Measurements from ENCODE around the gene DYRK3.
"Not testable (repeated sequence)": the region's sequence is repeated elsewhere in the genome, so short reads cannot be mapped to it uniquely, and the experiment has no call there.

Gene DYRK3

GRCh38 chr1:206635080-206635977, at the start of gene DYRK3:
Gene DYRK3, plus strand, starts transcription at chr1:206635536. Its CDS starts 168 bp downstream, at chr1:206635704.
- DNase-seq (ENCODE audit: low spot score), result peak; percentile 90

GRCh38 chr1:206586501-206587445, 48.6 kb upstream of the DYRK3 start:
- no peak for DNase-seq (ENCODE audit: low spot score)

GRCh38 chr1:206587904-206588303, 47.4 kb upstream of the DYRK3 start:
- DNase-seq (ENCODE audit: low spot score), result no peak

- no peak for DNase-seq (ENCODE audit: low spot score)
Observed at GRCh38 chr1:206588492-206588891, 46.8 kb upstream of the DYRK3 start.

- DNase-seq (ENCODE audit: low spot score), result peak; percentile 95
Observed at GRCh38 chr1:206589206-206589605, 46.1 kb upstream of the DYRK3 start.

DNA sequence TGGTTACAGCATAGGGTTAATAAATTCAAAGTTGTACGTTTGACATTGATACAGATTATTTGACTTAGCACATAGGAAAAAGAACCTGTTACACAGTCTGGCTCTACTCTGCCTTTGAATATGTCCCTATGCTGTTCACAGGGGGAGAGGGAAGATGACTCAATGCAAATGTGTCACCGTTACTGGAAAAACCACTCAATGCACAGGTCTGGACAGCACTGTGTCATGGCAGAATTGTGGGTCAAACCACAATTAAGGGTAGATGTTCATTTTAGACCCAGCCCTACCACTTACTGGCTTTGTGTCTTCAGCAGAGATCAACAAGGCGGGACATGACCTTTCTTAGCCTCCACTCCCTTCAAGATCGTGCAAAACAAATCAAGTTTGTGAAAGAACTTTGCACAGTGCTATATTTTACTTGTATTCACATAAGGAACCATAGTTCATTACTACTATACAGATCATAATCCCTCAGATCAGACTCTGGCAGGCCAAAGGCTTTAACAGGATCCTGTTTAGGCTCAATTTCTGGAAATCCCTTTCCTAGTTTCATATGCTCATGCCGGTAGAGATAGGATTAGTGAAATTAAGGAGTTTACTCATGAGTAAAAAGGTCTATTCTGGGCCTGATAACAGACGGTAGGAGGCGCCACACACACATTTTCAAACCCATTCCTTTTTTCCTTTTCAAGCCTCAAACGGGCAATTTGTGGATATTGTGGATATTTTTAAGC, 45.1 kb upstream of the DYRK3 start:
- peak; percentile 73 for DNase-seq (ENCODE audit: low spot score)

- DNase-seq (ENCODE audit: low spot score), result no peak
Observed at GRCh38 chr1:206591226-206591625, 44.1 kb upstream of the DYRK3 start.

- DNase-seq (ENCODE audit: low spot score), result no peak
Observed at GRCh38 chr1:206591696-206592095, 43.6 kb upstream of the DYRK3 start.

- DNase-seq (ENCODE audit: low spot score), result no peak
Observed at GRCh38 chr1:206593351-206593925, 41.9 kb upstream of the DYRK3 start.

DNA sequence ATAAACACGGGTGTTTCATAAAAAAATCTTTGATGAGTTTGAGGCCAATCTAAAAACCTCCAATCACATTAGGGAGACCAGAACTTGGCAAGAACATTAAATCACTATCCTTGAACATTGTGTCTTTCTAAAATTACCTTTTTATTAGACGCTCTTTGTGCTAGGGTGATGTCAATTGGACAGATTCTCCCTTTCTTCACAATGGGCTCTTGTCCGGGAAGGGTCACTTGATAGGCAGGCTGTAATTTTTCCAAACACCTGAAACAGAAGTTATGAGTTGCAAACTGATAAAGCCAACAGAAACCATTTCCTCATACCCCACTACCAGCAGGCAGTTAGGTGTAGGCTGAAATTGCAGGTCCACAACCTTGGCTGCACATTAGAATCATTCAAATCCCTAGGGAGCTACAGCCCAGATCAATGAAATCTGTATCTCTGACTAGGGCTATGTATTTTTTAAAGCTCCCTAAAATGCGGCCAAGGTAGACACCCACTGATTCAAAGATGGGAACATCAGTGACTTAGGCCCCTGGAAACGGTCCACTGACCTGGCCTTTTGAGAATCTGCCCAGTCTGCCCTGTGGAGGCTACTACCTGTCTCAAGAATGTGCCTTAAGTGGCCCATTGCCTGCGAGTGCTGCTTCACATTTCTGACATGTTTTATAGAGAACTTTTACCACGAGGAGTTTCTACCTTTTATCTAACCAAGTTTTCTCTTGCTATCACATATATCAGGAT, 39.6 kb upstream of the DYRK3 start:
- no peak for DNase-seq (ENCODE audit: low spot score)

GRCh38 chr1:206596319-206596666, 39.0 kb upstream of the DYRK3 start:
- DNase-seq (ENCODE audit: low spot score), result no peak

DNA sequence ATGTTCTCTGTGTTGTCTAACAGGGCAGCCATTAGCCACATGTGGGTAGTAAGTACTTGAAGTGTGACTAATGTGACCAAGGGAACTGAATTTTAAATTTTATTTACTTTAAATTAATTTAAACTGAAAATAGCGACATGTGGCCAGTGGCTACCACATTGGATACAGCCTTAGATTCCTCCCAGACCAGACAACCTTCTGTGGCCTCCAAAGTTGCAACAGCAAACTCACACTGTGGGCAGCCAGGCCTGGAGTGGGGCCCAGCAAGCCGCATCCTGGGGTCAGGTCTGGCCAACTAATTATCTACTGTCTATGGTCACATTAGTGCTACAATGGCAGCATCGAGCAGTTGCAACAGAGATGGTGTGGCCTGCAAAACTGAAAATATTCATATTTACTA, 34.8 kb upstream of the DYRK3 start:
- no peak for DNase-seq (ENCODE audit: low spot score)

GRCh38 chr1:206604861-206605260, 30.5 kb upstream of the DYRK3 start:
- DNase-seq (ENCODE audit: low spot score), result no peak

DNA sequence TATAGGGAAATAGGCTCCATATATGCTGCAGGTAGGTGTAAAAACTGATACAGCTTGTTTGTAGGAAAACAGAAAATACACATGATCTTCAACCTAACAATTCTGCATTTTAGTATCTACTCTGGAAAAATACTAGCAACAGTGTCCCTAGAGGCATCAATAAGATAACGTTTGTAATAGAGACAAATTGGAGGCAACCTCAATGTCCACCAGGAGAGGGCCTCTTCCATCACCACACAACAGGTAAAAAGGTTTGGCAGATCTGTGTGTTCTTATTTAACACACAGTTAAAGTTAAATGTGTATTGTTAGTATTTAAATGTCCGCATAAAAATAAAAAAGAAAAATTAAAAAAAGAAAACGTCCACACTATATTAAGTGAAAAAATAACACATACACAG, 28.5 kb upstream of the DYRK3 start:
- DNase-seq (ENCODE audit: low spot score), result no peak

GRCh38 chr1:206608108-206608698, 27.1 kb upstream of the DYRK3 start:
- DNase-seq (ENCODE audit: low spot score), result no peak

GRCh38 chr1:206609229-206609991, 25.9 kb upstream of the DYRK3 start:
- no peak for DNase-seq (ENCODE audit: low spot score)

DNA sequence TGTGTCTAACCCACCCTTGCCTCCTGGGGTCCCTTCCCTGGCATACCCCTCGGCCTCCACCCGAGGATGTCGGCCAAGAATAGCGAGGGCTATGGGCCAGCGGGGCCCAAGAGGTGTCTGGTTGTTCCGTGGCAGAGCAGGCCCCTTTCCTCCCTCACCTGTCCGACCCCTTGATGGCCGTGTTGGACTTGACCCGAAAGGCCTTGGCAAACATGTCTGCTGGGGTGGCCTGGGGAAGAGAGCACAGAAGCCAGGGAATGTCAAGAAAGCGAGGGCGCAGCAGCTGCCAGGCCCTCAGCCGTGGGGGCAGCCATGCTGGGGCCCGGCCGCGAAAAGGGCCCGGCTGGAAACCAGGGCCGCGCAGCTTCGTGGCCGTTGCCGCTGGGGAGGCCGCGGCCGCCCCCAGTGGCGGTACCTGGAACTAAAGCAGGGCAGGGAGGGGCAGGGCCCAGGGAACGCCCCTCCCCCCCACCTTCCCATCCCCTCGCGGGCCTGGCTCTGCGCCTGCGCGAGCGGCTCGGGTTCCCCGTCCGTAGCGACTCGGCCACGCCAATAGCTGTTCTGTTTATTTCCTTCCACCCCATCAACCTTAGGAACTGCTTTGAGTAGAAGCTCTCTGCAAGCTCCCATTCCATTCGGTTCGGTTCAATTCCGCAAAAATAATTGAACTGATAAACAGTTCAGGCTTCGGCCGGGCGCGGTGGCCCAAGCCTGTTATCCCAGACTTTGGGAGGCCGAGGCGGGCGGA, 23.0 kb upstream of the DYRK3 start, which contains the start of gene EIF2D:
Gene EIF2D (minus strand): TSS at position 337 of the 748 bp plus-strand sequence. CDS start 123 bp downstream, at position 214.
- DNase-seq (ENCODE audit: low spot score), result peak; percentile 99

DNA sequence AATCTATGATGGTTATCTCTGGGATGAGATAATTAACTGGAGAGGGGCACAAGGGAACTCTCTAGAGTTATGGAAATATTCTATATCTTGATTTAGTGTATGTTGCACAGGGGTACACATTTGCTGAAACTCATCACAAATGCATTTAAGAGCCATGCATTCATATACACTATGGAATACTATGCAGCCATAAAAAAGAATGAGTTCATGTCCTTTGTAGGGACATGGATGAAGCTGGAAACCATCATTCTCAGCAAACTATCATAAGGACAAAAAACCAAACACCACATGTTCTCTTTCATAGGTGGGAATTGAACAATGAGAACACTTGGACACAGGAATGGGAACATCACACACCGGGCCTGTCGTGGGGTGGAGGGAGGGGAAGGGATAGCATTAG, 8.9 kb upstream of the DYRK3 start:
- DNase-seq (ENCODE audit: low spot score), result not testable (repeated sequence)

- no peak for DNase-seq (ENCODE audit: low spot score)
Observed at GRCh38 chr1:206628916-206629315, 6.4 kb upstream of the DYRK3 start.
